ENCODE measurements around the gene SLC17A4. TPM values are rescaled to one million over a fixed set of nuclear protein-coding genes. Genes with fewer than 3 reads are reported as not detected.

Gene SLC17A4
- not detected for total RNA-seq

GRCh38 chr6:25754535-25754934, at the start of gene SLC17A4:
SLC17A4 (plus strand) TSS chr6:25754742; CDS start chr6:25761963, 7,221 bp downstream.

Other genes starting within 250 kb of the SLC17A4 start
- gene SCGN, start 102.5 kb upstream of the SLC17A4 start, total RNA-seq, result 0.82 TPM
- gene SLC17A1, start 77.3 kb downstream of the SLC17A4 start, total RNA-seq, result not detected
- not detected for gene SLC17A3, start 119.5 kb downstream of the SLC17A4 start, total RNA-seq
- not detected for gene SLC17A2, start 175.9 kb downstream of the SLC17A4 start, total RNA-seq
- gene TRIM38, start 208.1 kb downstream of the SLC17A4 start, total RNA-seq, result 5.3 TPM

Data from camera-type eye (tissue), 1 donor.